22Rv1 (cell line): Measurements from ENCODE around the gene INTU.

ENCODE experiments used
- CTCF ChIP-seq: fragments of 450-650 bp; IDR thresholded peaks from 2 replicates; pipeline ENCODE4 v1.5.1; 2017; ENCODE audit warnings: mild to moderate bottlenecking
- ZFX ChIP-seq: fragments of 450-650 bp; IDR thresholded peaks from 2 replicates; pipeline ENCODE4 v1.6.1; 2017; ENCODE audit warnings: antibody characterized with exemption, borderline replicate concordance

- TF ChIP-seq CTCF = no peak
- no peak for TF ChIP-seq ZFX
Measured at GRCh38 chr4:127759893-127760292, 127.1 kb downstream of the INTU start.
